Measurements from ENCODE around the gene OPALIN. TPM values are rescaled to one million over a fixed set of nuclear protein-coding genes. Genes with fewer than 3 reads are reported as not detected.

OPALIN gene
- total and polyA plus RNA-seq, 2 donors (not counting 1 experiment from before 2014, with no cell fraction given), result not detected

DNA sequence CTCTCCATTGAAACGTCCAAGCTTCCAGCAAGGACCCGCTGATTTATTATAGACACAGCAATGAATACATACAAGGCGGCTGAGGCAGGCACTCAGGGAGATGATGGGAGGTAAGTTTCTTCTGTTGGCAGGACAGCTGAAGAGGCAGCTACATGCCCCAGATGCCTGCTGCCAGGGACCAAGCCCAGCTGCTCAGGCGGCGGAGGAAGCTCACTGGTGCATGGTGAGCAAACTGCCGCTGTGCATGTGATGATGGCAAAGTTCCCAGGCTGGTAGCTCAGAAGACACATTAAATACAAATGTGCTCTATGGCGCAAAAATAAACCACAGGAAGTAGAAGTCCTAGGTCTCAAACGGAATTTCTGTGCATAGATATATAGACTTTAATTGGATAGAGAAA is 52.3 kb downstream of the OPALIN start:
- DNase-seq (peak; percentile 75), ATAC-seq (ENCODE audit: low read depth) (peak; percentile 95)
- peaks cover 25 to 27% of the 10 kb centered on the region in 2 donors for H3K4me1 ChIP-seq (ENCODE audit: control insufficient read depth in 2 of 2, insufficient read depth in 2 of 2, low read length in 2 of 2)
- 4% methylated on average over 3 of the region's 8 CpGs for WGBS (ENCODE audit: insufficient coverage)
- H3K79me2 ChIP-seq (ENCODE audit: control insufficient read depth, insufficient read depth, low read length), result peaks cover 5% of the 10 kb centered on the region
- H3K9ac ChIP-seq (ENCODE audit: low read length), result no peak overlapping the region
- H3K4me2 ChIP-seq (replicated peaks; ENCODE audit: low read depth, low read length, poor library complexity, severe bottlenecking), result peak overlapping the region; percentile 59
- H3K36me3 ChIP-seq (replicated peaks in 1 of 2; ENCODE audit: control extremely low read depth in 1 of 2, control insufficient read depth in 1 of 2, extremely low read depth in 1 of 2, insufficient read depth in 2 of 2, low read length in 1 of 2), result no peaks in the 10 kb centered on the region
- H3K9me3 ChIP-seq (ENCODE audit: control extremely low read depth in 1 of 3, control insufficient read depth in 2 of 3, insufficient read depth in 1 of 3, low read length in 2 of 3), result no peaks in the 10 kb centered on the region
- Mint-ChIP-seq H3K4me1 (peaks cover 26% of the 10 kb centered on the region), H3K27me3 (peaks cover 34% of the 10 kb centered on the region), H3K4me3 (peak overlapping the region; percentile 53), H3K9me3 (ENCODE audit: insufficient read depth) (no peaks in the 10 kb centered on the region), H3K27ac (no peak overlapping the region)
- CTCF ChIA-PET, result interaction anchor here (0.8 to 3.8 kb wide), 6 partner anchors 8 to 77 kb away, joined by 3 to 31 read pairs (median 4); no protein-coding TSS in a partner anchor
- intact Hi-C loops (cut with micrococcal nuclease), result loop anchor here (2.0 kb wide), 1 partner anchor 14 kb away; no protein-coding TSS in a partner anchor
- peak overlapping the region; percentile 13 for H2AFZ ChIP-seq (ENCODE audit: insufficient read depth, low read depth, low read length, poor library complexity, severe bottlenecking)
- H3K27ac ChIP-seq (ENCODE audit: low read length in 2 of 2), result no peak overlapping the region
- H3K4me3 ChIP-seq (ENCODE audit: control extremely low read depth in 1 of 5, extremely low read depth in 1 of 5, insufficient read depth in 1 of 5, low read depth in 2 of 5, low read length in 4 of 5), result no peak overlapping the region
- POLR2A ChIA-PET, result no interaction called here
- TF ChIP-seq, protein P1, sequence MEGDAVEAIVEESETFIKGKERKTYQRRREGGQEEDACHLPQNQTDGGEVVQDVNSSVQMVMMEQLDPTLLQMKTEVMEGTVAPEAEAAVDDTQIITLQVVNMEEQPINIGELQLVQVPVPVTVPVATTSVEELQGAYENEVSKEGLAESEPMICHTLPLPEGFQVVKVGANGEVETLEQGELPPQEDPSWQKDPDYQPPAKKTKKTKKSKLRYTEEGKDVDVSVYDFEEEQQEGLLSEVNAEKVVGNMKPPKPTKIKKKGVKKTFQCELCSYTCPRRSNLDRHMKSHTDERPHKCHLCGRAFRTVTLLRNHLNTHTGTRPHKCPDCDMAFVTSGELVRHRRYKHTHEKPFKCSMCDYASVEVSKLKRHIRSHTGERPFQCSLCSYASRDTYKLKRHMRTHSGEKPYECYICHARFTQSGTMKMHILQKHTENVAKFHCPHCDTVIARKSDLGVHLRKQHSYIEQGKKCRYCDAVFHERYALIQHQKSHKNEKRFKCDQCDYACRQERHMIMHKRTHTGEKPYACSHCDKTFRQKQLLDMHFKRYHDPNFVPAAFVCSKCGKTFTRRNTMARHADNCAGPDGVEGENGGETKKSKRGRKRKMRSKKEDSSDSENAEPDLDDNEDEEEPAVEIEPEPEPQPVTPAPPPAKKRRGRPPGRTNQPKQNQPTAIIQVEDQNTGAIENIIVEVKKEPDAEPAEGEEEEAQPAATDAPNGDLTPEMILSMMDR (IDR thresholded peaks at IDR 0.05), result no peak
- TF ChIP-seq EZH2 (IDR thresholded peaks at IDR 0.05; ENCODE audit: borderline replicate concordance, insufficient read depth, low read depth, low read length, poor library complexity, severe bottlenecking), result no peak
- H4K20me1 ChIP-seq (ENCODE audit: control insufficient read depth, insufficient read depth, low read length, poor library complexity, severe bottlenecking), result no peaks in the 10 kb centered on the region
- H3K27me3 ChIP-seq (replicated peaks in 1 of 4; ENCODE audit: control extremely low read depth in 1 of 4, control insufficient read depth in 3 of 4, insufficient read depth in 4 of 4, low read length in 3 of 4), result peaks cover 0 to 23% (median 11%) of the 10 kb centered on the region in 4 experiments

DNA sequence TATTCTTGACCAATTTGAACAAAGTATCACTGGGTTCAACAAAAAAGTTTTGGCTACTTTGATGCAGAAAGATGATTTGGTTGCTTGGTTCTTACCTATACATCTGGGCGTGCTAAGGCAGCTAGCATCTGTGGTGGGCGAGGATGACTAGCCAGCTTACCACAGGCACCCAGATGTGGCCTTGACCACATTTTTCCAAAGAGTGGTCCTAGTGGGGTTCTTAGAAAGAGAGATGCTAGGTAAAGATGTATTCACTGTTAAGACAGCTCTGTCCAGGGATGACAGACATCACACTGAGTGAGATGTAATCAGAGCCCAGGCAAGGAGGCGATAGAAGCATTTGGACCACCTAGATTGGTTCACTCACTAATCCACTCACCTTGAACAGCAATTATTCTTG is 53.8 kb downstream of the OPALIN start:
- H3K79me2 ChIP-seq (ENCODE audit: control insufficient read depth, insufficient read depth, low read length), result peaks cover 5% of the 10 kb centered on the region
- TF ChIP-seq, protein P1 (IDR thresholded peaks at IDR 0.05), result no peak
- no peak for TF ChIP-seq EZH2 (IDR thresholded peaks at IDR 0.05; ENCODE audit: borderline replicate concordance, insufficient read depth, low read depth, low read length, poor library complexity, severe bottlenecking)
- CTCF ChIA-PET, result interaction anchor here (3.8 to 5.3 kb wide), 2 partner anchors 13 to 75 kb away, joined by 31 to 38 read pairs; no protein-coding TSS in a partner anchor
- no peak for ATAC-seq (ENCODE audit: low read depth)
- no peak overlapping the region for H2AFZ ChIP-seq (ENCODE audit: insufficient read depth, low read depth, low read length, poor library complexity, severe bottlenecking)
- no peaks in the 10 kb centered on the region for H3K9me3 Mint-ChIP-seq (ENCODE audit: insufficient read depth)
- H3K4me1 ChIP-seq (ENCODE audit: control insufficient read depth in 2 of 2, insufficient read depth in 2 of 2, low read length in 2 of 2), result peaks cover 31 to 33% of the 10 kb centered on the region in 2 donors
- no peak overlapping the region for H3K27ac ChIP-seq (ENCODE audit: low read length in 2 of 2)
- no peak for DNase-seq
- 40% methylated on average over 1 of the region's 3 CpGs for WGBS (ENCODE audit: insufficient coverage)
- H3K36me3 ChIP-seq (replicated peaks in 1 of 2; ENCODE audit: control extremely low read depth in 1 of 2, control insufficient read depth in 1 of 2, extremely low read depth in 1 of 2, insufficient read depth in 2 of 2, low read length in 1 of 2), result no peaks in the 10 kb centered on the region
- peaks cover 41% of the 10 kb centered on the region for H3K4me1 Mint-ChIP-seq
- H3K4me2 ChIP-seq (replicated peaks; ENCODE audit: low read depth, low read length, poor library complexity, severe bottlenecking), result no peak overlapping the region
- no peaks in the 10 kb centered on the region for H4K20me1 ChIP-seq (ENCODE audit: control insufficient read depth, insufficient read depth, low read length, poor library complexity, severe bottlenecking)
- H3K4me3 ChIP-seq (ENCODE audit: control extremely low read depth in 1 of 5, extremely low read depth in 1 of 5, insufficient read depth in 1 of 5, low read depth in 2 of 5, low read length in 4 of 5), result no peak overlapping the region
- H3K4me3 Mint-ChIP-seq, result no peak overlapping the region
- no peak overlapping the region for H3K9ac ChIP-seq (ENCODE audit: low read length)
- peaks cover 37% of the 10 kb centered on the region for H3K27me3 Mint-ChIP-seq
- POLR2A ChIA-PET, result no interaction called here
- peaks cover 0 to 23% (median 11%) of the 10 kb centered on the region in 4 experiments for H3K27me3 ChIP-seq (replicated peaks in 1 of 4; ENCODE audit: control extremely low read depth in 1 of 4, control insufficient read depth in 3 of 4, insufficient read depth in 4 of 4, low read length in 3 of 4)
- H3K9me3 ChIP-seq (ENCODE audit: control extremely low read depth in 1 of 3, control insufficient read depth in 2 of 3, insufficient read depth in 1 of 3, low read length in 2 of 3), result no peaks in the 10 kb centered on the region
- H3K27ac Mint-ChIP-seq, result no peak overlapping the region
- intact Hi-C loops (cut with micrococcal nuclease), result no loop called here
